GM23338 (cell line): ENCODE measurements around the gene TMEM121. TPM values are rescaled to one million over a fixed set of nuclear protein-coding genes. Genes with fewer than 3 reads are reported as not detected.

Experiments used
- ATAC-seq: fragments of 200-7000 bp; cut with Tn5 transposase; 3 replicates; pipeline ENCODE4 v1.9.1; 2020
- DNase-seq: peaks from one replicate; pipeline ENCODE4 v3.0.0-alpha.2; 2015; ENCODE audit warnings: low spot score
- H2AFZ ChIP-seq: fragments of 200-600 bp; sonication (generic); 2 replicates; pipeline ENCODE4 v1.8.0; 2016; ENCODE audit warnings: antibody characterized with exemption, mild to moderate bottlenecking, moderate library complexity
- H3F3A ChIP-seq: fragments of 200-600 bp; sonication (generic); replicated peaks from 2 replicates; pipeline ENCODE4 v1.8.0; 2017; ENCODE audit warnings: antibody characterized with exemption, mixed run types, low read depth
- H3K27ac ChIP-seq: fragments of 200-600 bp; sonication (generic); 2 replicates; pipeline ENCODE4 v1.6.1; 2016; ENCODE audit warnings: low read depth
- H3K27me3 ChIP-seq: fragments of 200-600 bp; sonication (generic); 2 replicates; pipeline ENCODE4 v1.8.0; 2016; ENCODE audit warnings: mild to moderate bottlenecking, mixed run types, moderate library complexity; ENCODE audit not compliant: insufficient read depth
- H3K36me3 ChIP-seq: fragments of 200-600 bp; sonication (generic); 2 replicates; pipeline ENCODE4 v1.8.0; 2016; ENCODE audit warnings: mild to moderate bottlenecking; ENCODE audit not compliant: insufficient read depth
- H3K4me1 ChIP-seq: fragments of 200-600 bp; sonication (generic); 2 replicates; pipeline ENCODE4 v1.8.0; 2016; ENCODE audit warnings: mild to moderate bottlenecking, moderate library complexity; ENCODE audit not compliant: insufficient read depth
- H3K4me2 ChIP-seq: fragments of 200-600 bp; sonication (generic); 2 replicates; pipeline ENCODE4 v1.7.1; 2017; ENCODE audit warnings: mixed run types
- H3K4me3 ChIP-seq: fragments of 200-600 bp; sonication (generic); 2 replicates; pipeline ENCODE4 v1.6.1; 2016; ENCODE audit warnings: mixed run types
- H3K79me2 ChIP-seq: fragments of 200-600 bp; sonication (generic); replicated peaks from 2 replicates; pipeline ENCODE4 v1.8.0; 2017; ENCODE audit warnings: mild to moderate bottlenecking; ENCODE audit not compliant: insufficient read depth
- H3K9me2 ChIP-seq: fragments of 200-600 bp; sonication (generic); 2 replicates; pipeline ENCODE4 v1.8.0; 2017; ENCODE audit not compliant: insufficient read depth
- H4K20me1 ChIP-seq: fragments of 200-600 bp; sonication (generic); replicated peaks from 2 replicates; pipeline ENCODE4 v1.8.0; 2017; ENCODE audit warnings: mild to moderate bottlenecking; ENCODE audit not compliant: insufficient read depth
- H3K27ac Mint-ChIP-seq: 2 replicates; pipeline ENCODE4 v1.8.0; 2020; ENCODE audit warnings: inconsistent platforms, mild to moderate bottlenecking, moderate library complexity, mixed read lengths
- H3K27me3 Mint-ChIP-seq: 3 replicates; pipeline ENCODE4 v1.8.0; 2022; ENCODE audit warnings: low read depth, mild to moderate bottlenecking, moderate library complexity, mixed read lengths, inconsistent platforms; ENCODE audit not compliant: insufficient read depth, poor library complexity
- H3K36me3 Mint-ChIP-seq: 3 replicates; pipeline ENCODE4 v1.8.0; 2021; ENCODE audit warnings: low read depth, mild to moderate bottlenecking, inconsistent platforms, moderate library complexity, mixed read lengths
- H3K4me1 Mint-ChIP-seq: 3 replicates; pipeline ENCODE4 v1.8.0; 2020; ENCODE audit warnings: mild to moderate bottlenecking, inconsistent platforms, mixed read lengths
- H3K4me3 Mint-ChIP-seq: 3 replicates; pipeline ENCODE4 v1.8.0; 2021; ENCODE audit warnings: moderate library complexity, mild to moderate bottlenecking, inconsistent platforms, mixed read lengths
- H3K9me3 Mint-ChIP-seq: 3 replicates; pipeline ENCODE4 v1.8.0; 2020; ENCODE audit warnings: moderate library complexity, mild to moderate bottlenecking, inconsistent platforms, mixed read lengths
- CREB1 ChIP-seq: fragments of 250-450 bp; sonication (Bioruptor Pico); IDR thresholded peaks from 2 replicates; pipeline ENCODE4 v1.5.0; 2020; ENCODE audit warnings: low read depth, mild to moderate bottlenecking, moderate library complexity
- CTCF ChIP-seq, 2 experiments: fragments of 200-600 bp in 1 of 2; sonication (generic) in 1 of 2; conservative IDR thresholded peaks; 2 replicates each; pipeline versions ENCODE4 v1.5.1 to v1.6.1; 2016 to 2017; ENCODE audit warnings: antibody characterized with exemption in 2 of 2, low read depth in 2 of 2, mild to moderate bottlenecking in 2 of 2, moderate library complexity in 1 of 2
- EZH2 ChIP-seq: fragments of 200-600 bp; sonication (generic); IDR thresholded peaks from one replicate; pipeline ENCODE4 v1.8.0; 2017; ENCODE audit warnings: antibody characterized with exemption, mild to moderate bottlenecking, low read depth; ENCODE audit not compliant: unreplicated experiment
- EZH2phosphoT487 ChIP-seq: fragments of 200-600 bp; sonication (generic); IDR thresholded peaks from one replicate; pipeline ENCODE4 v1.8.1; 2018; ENCODE audit warnings: antibody characterized with exemption; ENCODE audit not compliant: unreplicated experiment
- JUNB ChIP-seq: IDR thresholded peaks from one replicate; pipeline ENCODE4 v1.6.1; 2016; ENCODE audit warnings: antibody characterized with exemption; ENCODE audit not compliant: unreplicated experiment
- POLR2AphosphoS5 ChIP-seq: IDR thresholded peaks from 2 replicates; pipeline ENCODE4 v1.6.1; 2016; ENCODE audit warnings: antibody characterized with exemption, low read depth
- REST ChIP-seq: IDR thresholded peaks from one replicate; pipeline ENCODE4 v1.6.1; 2018; ENCODE audit warnings: antibody characterized with exemption; ENCODE audit not compliant: unreplicated experiment
- STAT1 ChIP-seq: IDR thresholded peaks from one replicate; pipeline ENCODE4 v1.6.1; 2016; ENCODE audit warnings: antibody characterized with exemption; ENCODE audit not compliant: unreplicated experiment
- ZNF331 ChIP-seq: fragments of 250-450 bp; sonication (Bioruptor Pico); IDR thresholded peaks from 2 replicates; pipeline ENCODE4 v1.5.0; 2020; ENCODE audit warnings: low read depth, mild to moderate bottlenecking, moderate library complexity
- polyA plus RNA-seq: library from polyadenylated mRNA; unstranded; fragments of >200 nt; fragmentation: Nextera tagmentation; extraction: Ambion mirVana; gene quantifications from 2 replicates; pipeline ENCODE4 v1.2.1, GENCODE V29; 2016
- total RNA-seq: library from RNA; depleted of rRNA; stranded (reverse); fragments of >200 nt; shearing (Covaris generic); gene quantifications from 2 replicates; pipeline ENCODE4 v1.2.3, GENCODE V29; 2014
- TF ChIP-seq, protein P1 (sequence below): fragments of 250-450 bp; sonication (Bioruptor Pico); IDR thresholded peaks from 2 replicates; pipeline ENCODE4 v1.5.0; 2020; ENCODE audit warnings: mild to moderate bottlenecking, moderate library complexity

The TMEM121 gene
- total and polyA plus RNA-seq, 2 experiments from 2014 or later, result 0.13 to 1.3 TPM

GRCh38 chr14:105538481-105539049 lies 12.2 kb downstream of the TMEM121 start (continued):
- TF ChIP-seq REST, result no peak

DNA sequence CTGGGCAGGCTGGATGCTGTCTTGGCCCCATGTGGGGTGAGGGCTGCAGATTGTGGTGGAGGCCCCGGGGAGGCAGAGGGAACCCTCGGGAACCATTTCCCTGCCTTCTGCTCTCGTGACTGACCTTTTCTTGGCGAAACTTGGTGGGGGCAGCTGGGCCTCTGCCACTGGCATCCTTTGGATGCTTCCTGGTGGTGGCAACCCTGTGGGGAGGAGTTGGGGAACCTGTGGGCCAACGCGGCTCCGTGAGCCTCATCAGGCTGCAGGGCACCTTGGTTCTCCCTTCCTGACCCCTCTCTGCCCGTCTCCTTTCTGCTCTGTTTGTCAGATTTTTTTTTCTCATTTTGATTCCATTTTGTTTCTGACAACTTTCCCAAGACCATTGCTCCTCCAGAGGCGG lies 14.4 kb downstream of the TMEM121 start:
- peaks cover 91% of the 10 kb centered on the region for H3K9me3 Mint-ChIP-seq
- H3K4me2 ChIP-seq, result no peak overlapping the region
- H3K79me2 ChIP-seq, result no peaks in the 10 kb centered on the region
- no peak overlapping the region for H3K4me3 ChIP-seq
- no peak overlapping the region for H2AFZ ChIP-seq
- no peaks in the 10 kb centered on the region for H3K27me3 ChIP-seq
- no peaks in the 10 kb centered on the region for H4K20me1 ChIP-seq
- no peaks in the 10 kb centered on the region for H3K9me2 ChIP-seq
- peaks cover 18% of the 10 kb centered on the region for H3K36me3 Mint-ChIP-seq
- ATAC-seq, result no peak
- H3K36me3 ChIP-seq, result no peaks in the 10 kb centered on the region
- no peaks in the 10 kb centered on the region for H3K4me1 ChIP-seq
- no peak overlapping the region for H3K27ac ChIP-seq
- H3K27me3 Mint-ChIP-seq, result peaks cover 8% of the 10 kb centered on the region
- H3K27ac Mint-ChIP-seq, result no peak overlapping the region
- H3K4me1 Mint-ChIP-seq, result no peaks in the 10 kb centered on the region; the same call in 2 of the 3 replicates
- DNase-seq, result no peak
- H3K4me3 Mint-ChIP-seq, result no peak overlapping the region
- H3F3A ChIP-seq, result no peaks in the 10 kb centered on the region
- TF ChIP-seq CREB1 (CRISPR knock-in tag), result no peak
- no peak for TF ChIP-seq POLR2AphosphoS5
- no peak for TF ChIP-seq CTCF (conservative IDR thresholded peaks at IDR 0.05; ENCODE audit: low read depth in 2 of 2)
- TF ChIP-seq EZH2phosphoT487, result no peak
- TF ChIP-seq ZNF331 (CRISPR knock-in tag), result no peak
- TF ChIP-seq JUNB, result no peak
- TF ChIP-seq REST, result no peak
- TF ChIP-seq EZH2, result no peak
- no peak for TF ChIP-seq STAT1
- TF ChIP-seq, protein P1, sequence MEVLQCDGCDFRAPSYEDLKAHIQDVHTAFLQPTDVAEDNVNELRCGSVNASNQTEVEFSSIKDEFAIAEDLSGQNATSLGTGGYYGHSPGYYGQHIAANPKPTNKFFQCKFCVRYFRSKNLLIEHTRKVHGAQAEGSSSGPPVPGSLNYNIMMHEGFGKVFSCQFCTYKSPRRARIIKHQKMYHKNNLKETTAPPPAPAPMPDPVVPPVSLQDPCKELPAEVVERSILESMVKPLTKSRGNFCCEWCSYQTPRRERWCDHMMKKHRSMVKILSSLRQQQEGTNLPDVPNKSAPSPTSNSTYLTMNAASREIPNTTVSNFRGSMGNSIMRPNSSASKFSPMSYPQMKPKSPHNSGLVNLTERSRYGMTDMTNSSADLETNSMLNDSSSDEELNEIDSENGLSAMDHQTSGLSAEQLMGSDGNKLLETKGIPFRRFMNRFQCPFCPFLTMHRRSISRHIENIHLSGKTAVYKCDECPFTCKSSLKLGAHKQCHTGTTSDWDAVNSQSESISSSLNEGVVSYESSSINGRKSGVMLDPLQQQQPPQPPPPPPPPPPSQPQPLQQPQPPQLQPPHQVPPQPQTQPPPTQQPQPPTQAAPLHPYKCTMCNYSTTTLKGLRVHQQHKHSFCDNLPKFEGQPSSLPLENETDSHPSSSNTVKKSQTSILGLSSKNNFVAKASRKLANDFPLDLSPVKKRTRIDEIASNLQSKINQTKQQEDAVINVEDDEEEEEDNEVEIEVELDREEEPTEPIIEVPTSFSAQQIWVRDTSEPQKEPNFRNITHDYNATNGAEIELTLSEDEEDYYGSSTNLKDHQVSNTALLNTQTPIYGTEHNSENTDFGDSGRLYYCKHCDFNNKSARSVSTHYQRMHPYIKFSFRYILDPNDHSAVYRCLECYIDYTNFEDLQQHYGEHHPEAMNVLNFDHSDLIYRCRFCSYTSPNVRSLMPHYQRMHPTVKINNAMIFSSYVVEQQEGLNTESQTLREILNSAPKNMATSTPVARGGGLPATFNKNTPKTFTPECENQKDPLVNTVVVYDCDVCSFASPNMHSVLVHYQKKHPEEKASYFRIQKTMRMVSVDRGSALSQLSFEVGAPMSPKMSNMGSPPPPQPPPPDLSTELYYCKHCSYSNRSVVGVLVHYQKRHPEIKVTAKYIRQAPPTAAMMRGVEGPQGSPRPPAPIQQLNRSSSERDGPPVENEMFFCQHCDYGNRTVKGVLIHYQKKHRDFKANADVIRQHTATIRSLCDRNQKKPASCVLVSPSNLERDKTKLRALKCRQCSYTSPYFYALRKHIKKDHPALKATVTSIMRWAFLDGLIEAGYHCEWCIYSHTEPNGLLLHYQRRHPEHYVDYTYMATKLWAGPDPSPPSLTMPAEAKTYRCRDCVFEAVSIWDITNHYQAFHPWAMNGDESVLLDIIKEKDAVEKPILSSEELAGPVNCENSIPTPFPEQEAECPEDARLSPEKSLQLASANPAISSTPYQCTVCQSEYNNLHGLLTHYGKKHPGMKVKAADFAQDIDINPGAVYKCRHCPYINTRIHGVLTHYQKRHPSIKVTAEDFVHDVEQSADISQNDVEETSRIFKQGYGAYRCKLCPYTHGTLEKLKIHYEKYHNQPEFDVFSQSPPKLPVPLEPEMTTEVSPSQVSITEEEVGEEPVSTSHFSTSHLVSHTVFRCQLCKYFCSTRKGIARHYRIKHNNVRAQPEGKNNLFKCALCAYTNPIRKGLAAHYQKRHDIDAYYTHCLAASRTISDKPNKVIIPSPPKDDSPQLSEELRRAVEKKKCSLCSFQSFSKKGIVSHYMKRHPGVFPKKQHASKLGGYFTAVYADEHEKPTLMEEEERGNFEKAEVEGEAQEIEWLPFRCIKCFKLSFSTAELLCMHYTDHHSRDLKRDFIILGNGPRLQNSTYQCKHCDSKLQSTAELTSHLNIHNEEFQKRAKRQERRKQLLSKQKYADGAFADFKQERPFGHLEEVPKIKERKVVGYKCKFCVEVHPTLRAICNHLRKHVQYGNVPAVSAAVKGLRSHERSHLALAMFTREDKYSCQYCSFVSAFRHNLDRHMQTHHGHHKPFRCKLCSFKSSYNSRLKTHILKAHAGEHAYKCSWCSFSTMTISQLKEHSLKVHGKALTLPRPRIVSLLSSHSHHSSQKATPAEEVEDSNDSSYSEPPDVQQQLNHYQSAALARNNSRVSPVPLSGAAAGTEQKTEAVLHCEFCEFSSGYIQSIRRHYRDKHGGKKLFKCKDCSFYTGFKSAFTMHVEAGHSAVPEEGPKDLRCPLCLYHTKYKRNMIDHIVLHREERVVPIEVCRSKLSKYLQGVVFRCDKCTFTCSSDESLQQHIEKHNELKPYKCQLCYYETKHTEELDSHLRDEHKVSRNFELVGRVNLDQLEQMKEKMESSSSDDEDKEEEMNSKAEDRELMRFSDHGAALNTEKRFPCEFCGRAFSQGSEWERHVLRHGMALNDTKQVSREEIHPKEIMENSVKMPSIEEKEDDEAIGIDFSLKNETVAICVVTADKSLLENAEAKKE (CRISPR knock-in tag), result no peak
